Effector CD4-positive, alpha-beta T cell (primary cell): ENCODE data around the gene SIRT5.

ENCODE experiments used
- DNase-seq: peaks from one replicate; pipeline ENCODE4 v3.0.0-alpha.2; 2020

The SIRT5 gene

GRCh38 chr6:13554929-13555333, 19.5 kb upstream of the SIRT5 start:
- no peak for DNase-seq

- DNase-seq, result no peak
These were observed 16.6 kb upstream of the SIRT5 start for GRCh38 chr6:13557841-13558240.

GRCh38 chr6:13558718-13559117, 15.7 kb upstream of the SIRT5 start:
- no peak for DNase-seq

GRCh38 chr6:13559251-13559650, 15.2 kb upstream of the SIRT5 start:
- DNase-seq, result no peak

GRCh38 chr6:13559968-13560650, 14.3 kb upstream of the SIRT5 start:
- no peak for DNase-seq

GRCh38 chr6:13560651-13561044, 13.8 kb upstream of the SIRT5 start:
- DNase-seq, result no peak

GRCh38 chr6:13561624-13562267, 12.7 kb upstream of the SIRT5 start:
- DNase-seq, result no peak

GRCh38 chr6:13563009-13563408, 11.4 kb upstream of the SIRT5 start:
- no peak for DNase-seq

- no peak for DNase-seq
These were observed 8.5 kb upstream of the SIRT5 start for GRCh38 chr6:13565921-13566320.

- DNase-seq, result no peak
These were observed 7.9 kb upstream of the SIRT5 start for GRCh38 chr6:13566500-13566899.

GRCh38 chr6:13568970-13569369, 5.4 kb upstream of the SIRT5 start:
- DNase-seq, result no peak

- no peak for DNase-seq
These were observed 2.2 kb upstream of the SIRT5 start for GRCh38 chr6:13572240-13572639.

GRCh38 chr6:13572951-13573654, 1.3 kb upstream of the SIRT5 start:
- no peak for DNase-seq

- DNase-seq, result no peak
These were observed 711 bp upstream of the SIRT5 start for GRCh38 chr6:13573669-13574110.

GRCh38 chr6:13574149-13574570, 241 bp upstream of the SIRT5 start:
- peak; percentile 88 for DNase-seq

GRCh38 chr6:13575377-13575775, 975 bp downstream of the SIRT5 start:
- no peak for DNase-seq

GRCh38 chr6:13576017-13576416, 1.6 kb downstream of the SIRT5 start:
- no peak for DNase-seq

GRCh38 chr6:13577926-13578325, 3.5 kb downstream of the SIRT5 start:
- no peak for DNase-seq

GRCh38 chr6:13579911-13580310, 5.5 kb downstream of the SIRT5 start:
- no peak for DNase-seq

GRCh38 chr6:13581700-13582229, 7.4 kb downstream of the SIRT5 start:
- no peak for DNase-seq

GRCh38 chr6:13586603-13587542, 12.5 kb downstream of the SIRT5 start:
- DNase-seq, result no peak

- DNase-seq, result no peak
These were observed 15.4 kb downstream of the SIRT5 start for GRCh38 chr6:13589801-13590200.
